Subcutaneous abdominal adipose tissue (tissue), 5 donors: ENCODE results near the gene ST3GAL3.
"Not testable (repeated sequence)": the region's sequence is repeated elsewhere in the genome, so short reads cannot be mapped to it uniquely, and the experiment has no call there.

ENCODE experiments used
- H3K27ac ChIP-seq: one replicate; pipeline ENCODE4 v1.7.0; 2013; ENCODE audit warnings: low read depth, mild to moderate bottlenecking, inconsistent platforms, low read length, moderate library complexity
- H3K27me3 ChIP-seq, 5 donors: one replicate each; pipeline ENCODE4 v1.7.0; 2013; ENCODE audit warnings: low read length in 5 of 5, inconsistent platforms in 1 of 5; ENCODE audit not compliant: control insufficient read depth in 5 of 5, insufficient read depth in 4 of 5
- H3K36me3 ChIP-seq, 5 donors: one replicate each; pipeline ENCODE4 v1.7.0; 2013; ENCODE audit warnings: low read length in 5 of 5; ENCODE audit not compliant: control insufficient read depth in 5 of 5, insufficient read depth in 5 of 5
- H3K4me1 ChIP-seq, 5 donors: one replicate each; pipeline ENCODE4 v1.7.0; 2013; ENCODE audit warnings: low read length in 5 of 5, mild to moderate bottlenecking in 3 of 5, moderate library complexity in 1 of 5; ENCODE audit not compliant: control insufficient read depth in 5 of 5, insufficient read depth in 5 of 5
- H3K4me3 ChIP-seq, 5 donors: one replicate each; pipeline ENCODE4 v1.7.0; 2013; ENCODE audit warnings: low read length in 5 of 5, low read depth in 1 of 5
- H3K9ac ChIP-seq, 5 donors: one replicate each; pipeline ENCODE4 v1.7.0; 2013; ENCODE audit warnings: low read length in 5 of 5, mild to moderate bottlenecking in 4 of 5, moderate library complexity in 3 of 5
- H3K9me3 ChIP-seq, 5 donors: one replicate each; pipeline ENCODE4 v1.7.0; 2013; ENCODE audit warnings: low read length in 5 of 5; ENCODE audit not compliant: control insufficient read depth in 5 of 5
- donor health status: healthy.
- donor health status: healthy.
- donor health status: healthy.
- donor health status: healthy.
- donor health status: healthy.

ST3GAL3 gene

DNA sequence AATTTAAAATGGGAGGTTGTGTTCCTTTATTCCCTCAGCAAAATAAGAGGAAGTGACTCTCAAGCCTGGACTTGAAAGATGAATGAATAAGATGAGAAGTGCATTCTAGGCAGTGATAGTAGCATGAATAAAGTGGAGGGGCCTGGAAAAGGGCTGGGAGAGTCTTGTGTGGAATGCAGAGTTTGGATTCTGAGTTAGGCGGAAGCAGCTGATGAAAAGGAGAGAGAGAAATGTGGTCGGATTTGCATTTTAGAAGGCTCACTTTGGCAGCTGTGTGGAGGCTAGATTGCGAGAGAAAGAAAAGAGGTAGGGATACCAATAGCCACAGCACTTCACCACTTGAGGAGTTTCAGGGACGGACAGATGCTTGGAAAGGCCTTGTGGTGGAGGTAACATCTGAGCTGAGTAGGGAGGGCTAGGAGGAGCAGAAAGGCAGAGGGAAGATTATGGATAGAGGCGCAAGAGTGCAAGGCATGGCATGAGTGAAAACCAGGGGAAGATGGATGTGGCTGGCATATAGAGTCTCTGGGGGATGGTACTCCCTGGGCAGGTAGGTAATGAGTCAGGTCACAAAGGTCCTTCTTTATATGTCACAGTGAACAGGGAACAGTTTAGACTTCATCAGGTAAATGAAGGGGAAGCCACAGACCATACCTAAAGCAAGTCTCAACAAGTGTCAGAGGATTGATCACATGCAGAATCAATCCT, 59.6 kb downstream of the ST3GAL3 start:
- H3K36me3 ChIP-seq, result no peaks in the 10 kb centered on the region
- peaks cover 0 to 16% (median 8%) of the 10 kb centered on the region in 5 donors for H3K4me1 ChIP-seq
- H3K9ac ChIP-seq, result no peak overlapping the region
- no peaks in the 10 kb centered on the region for H3K27me3 ChIP-seq
- no peak overlapping the region for H3K4me3 ChIP-seq
- no peak overlapping the region for H3K27ac ChIP-seq
- H3K9me3 ChIP-seq, result no peaks in the 10 kb centered on the region

DNA sequence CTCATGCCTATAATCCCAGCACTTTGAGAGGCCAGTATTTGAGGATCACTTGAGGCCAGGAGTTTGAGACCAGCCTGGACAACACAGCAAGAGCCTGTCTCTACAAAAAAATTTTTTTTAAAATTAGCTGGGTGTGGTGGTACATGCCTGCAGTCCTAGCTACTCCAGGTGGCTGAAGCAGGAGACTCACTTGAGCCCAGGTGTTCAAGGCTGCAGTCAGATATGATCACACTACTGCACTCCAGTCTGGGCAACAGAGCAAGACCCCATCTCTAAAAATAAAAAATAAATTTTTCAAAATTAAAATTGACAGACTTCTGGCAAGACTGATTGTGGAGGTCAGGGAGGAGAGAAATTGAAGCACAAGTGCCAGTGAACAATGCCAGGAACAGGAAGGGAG, 60.8 kb downstream of the ST3GAL3 start:
- Histone ChIP-seq H3K27ac (no peak overlapping the region), H3K4me3 (no peak overlapping the region), H3K36me3 (no peaks in the 10 kb centered on the region), H3K4me1 (peaks cover 0 to 7% (median 2%) of the 10 kb centered on the region in 5 donors), H3K9ac (no peak overlapping the region), H3K27me3 (no peaks in the 10 kb centered on the region), H3K9me3 (no peaks in the 10 kb centered on the region)

DNA sequence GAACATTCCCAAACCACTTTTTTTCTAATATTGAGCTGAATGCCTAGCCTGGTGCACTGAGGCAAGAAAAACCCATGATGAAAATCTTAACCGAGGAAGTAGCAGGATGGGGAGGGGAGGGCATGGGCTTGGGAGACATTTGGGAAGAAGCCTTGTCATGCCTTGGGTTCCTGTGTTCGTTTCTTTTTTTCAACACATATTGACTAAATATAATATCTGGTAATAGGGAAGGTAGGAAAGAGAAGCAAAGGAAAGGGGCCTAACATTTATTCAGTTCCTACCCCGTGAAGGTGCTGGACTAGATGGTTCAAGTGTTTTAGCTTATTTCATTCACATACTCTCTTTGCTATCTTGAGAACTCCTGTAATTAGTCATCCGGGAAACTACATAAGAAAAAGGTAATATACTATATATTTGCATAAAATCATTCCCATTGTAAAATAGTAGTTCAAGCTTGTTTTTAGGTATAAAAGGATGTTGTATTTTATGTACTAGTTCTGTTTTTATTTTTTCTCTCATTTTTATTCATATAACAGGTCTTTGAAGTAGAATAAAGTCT, 62.1 kb downstream of the ST3GAL3 start:
- H3K9me3 ChIP-seq, result no peaks in the 10 kb centered on the region

DNA sequence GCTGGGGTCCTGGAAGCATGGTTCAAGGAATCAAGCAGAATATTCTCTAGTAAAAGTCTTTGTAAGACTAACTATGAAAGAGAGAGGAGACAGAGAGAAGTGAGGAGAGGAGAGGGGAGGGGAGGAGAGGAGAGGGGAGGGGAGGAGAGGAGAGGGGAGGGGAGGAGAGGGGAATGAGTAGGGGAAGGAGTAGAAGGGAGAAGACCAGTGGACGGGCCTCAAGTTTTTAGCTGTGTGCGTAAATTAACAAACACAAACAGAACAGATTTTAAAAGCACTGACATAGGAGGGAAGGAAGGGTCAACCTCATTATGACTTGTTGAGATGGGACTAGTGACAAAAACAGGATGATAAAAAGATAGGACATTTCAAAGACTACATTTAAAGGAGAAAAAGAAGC, 62.8 kb downstream of the ST3GAL3 start:
- Histone ChIP-seq H3K9ac (no peak overlapping the region), H3K27ac (no peak overlapping the region), H3K4me1 (no peaks in the 10 kb centered on the region), H3K27me3 (no peaks in the 10 kb centered on the region), H3K36me3 (peaks cover 0 to 3% (median 0%) of the 10 kb centered on the region in 5 donors), H3K9me3 (no peaks in the 10 kb centered on the region), H3K4me3 (no peak overlapping the region)

More for the DNA sequence above, 62.1 kb downstream of the ST3GAL3 start:
- Histone ChIP-seq H3K36me3 (no peaks in the 10 kb centered on the region), H3K4me3 (no peak overlapping the region), H3K27ac (no peak overlapping the region), H3K9ac (no peak overlapping the region), H3K27me3 (no peaks in the 10 kb centered on the region), H3K4me1 (no peaks in the 10 kb centered on the region)

DNA sequence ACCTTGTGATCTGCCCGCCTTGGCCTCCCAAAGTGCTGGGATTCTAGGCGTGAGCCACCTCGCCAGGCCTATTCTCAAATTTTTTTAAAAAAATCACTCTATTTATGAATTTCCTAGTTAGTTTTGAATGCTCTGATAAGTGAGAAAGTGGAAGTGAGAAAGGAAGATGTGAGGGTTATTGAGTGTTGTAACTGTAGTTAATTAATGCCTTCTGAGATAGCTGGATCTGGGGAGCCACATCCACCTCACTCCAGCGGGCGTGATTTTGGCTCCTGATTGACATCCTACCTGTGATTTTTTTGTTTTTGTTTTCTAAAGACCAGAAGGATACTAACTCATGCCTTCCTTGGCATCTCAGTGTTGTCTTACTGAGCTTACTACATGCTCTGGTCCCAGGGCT, 65.6 kb downstream of the ST3GAL3 start:
- H3K4me3 ChIP-seq, result no peak overlapping the region
- H3K36me3 ChIP-seq, result peaks cover 0 to 3% (median 0%) of the 10 kb centered on the region in 5 donors
- no peak overlapping the region for H3K27ac ChIP-seq
- peaks cover 0 to 6% (median 0%) of the 10 kb centered on the region in 5 donors for H3K4me1 ChIP-seq
- H3K9me3 ChIP-seq, result no peaks in the 10 kb centered on the region
- no peak overlapping the region for H3K9ac ChIP-seq
- no peaks in the 10 kb centered on the region for H3K27me3 ChIP-seq

DNA sequence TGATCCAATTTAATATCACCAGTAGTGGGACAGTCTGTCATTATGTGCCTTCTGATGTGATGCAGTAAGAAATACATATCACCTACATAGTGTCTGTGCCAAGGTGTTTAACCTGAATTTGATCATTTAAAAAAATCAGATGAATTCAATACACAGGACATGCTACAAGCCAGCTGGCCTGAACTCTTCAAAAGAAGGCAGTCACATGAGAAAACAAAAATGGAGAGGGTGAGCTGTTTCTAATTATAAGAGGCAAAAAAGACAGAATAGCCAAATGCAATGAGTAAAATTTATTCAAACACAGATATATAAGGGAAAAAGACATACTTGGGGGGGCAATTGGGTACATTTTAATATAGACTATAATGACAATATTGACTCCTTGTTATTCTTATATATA, 66.5 kb downstream of the ST3GAL3 start:
- H3K27me3 ChIP-seq, result no peaks in the 10 kb centered on the region
- H3K4me1 ChIP-seq, result peaks cover 0 to 6% (median 0%) of the 10 kb centered on the region in 5 donors
- H3K9ac ChIP-seq, result no peak overlapping the region
- H3K36me3 ChIP-seq, result peaks cover 0 to 3% (median 0%) of the 10 kb centered on the region in 5 donors
- H3K9me3 ChIP-seq, result no peaks in the 10 kb centered on the region
- H3K27ac ChIP-seq, result no peak overlapping the region
- no peak overlapping the region for H3K4me3 ChIP-seq

DNA sequence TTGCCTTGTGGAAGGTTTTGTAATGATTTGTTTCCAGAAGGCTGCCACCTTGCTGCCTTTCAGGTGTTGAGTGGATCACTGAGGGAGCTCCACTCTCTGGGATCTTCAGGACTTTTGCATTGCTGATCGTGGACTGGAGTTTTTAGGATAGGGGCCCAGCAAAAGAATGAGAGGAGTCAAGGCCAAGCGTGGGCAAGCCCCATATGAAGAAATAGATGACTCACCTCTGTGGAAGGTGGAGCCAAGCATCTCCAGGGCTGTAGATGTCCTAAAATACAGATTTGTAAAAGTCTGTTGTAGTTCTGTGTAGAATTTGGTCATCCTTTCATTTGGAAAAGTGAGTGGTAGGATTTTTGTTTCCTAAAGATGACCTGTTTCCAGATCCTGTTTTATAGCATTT, 67.0 kb downstream of the ST3GAL3 start:
- H3K4me1 ChIP-seq, result peaks cover 0 to 6% (median 0%) of the 10 kb centered on the region in 5 donors
- H3K9ac ChIP-seq, result no peak overlapping the region
- no peaks in the 10 kb centered on the region for H3K27me3 ChIP-seq
- H3K36me3 ChIP-seq, result peaks cover 0 to 5% (median 0%) of the 10 kb centered on the region in 5 donors
- no peak overlapping the region for H3K4me3 ChIP-seq
- H3K27ac ChIP-seq, result no peak overlapping the region
- H3K9me3 ChIP-seq, result no peaks in the 10 kb centered on the region

DNA sequence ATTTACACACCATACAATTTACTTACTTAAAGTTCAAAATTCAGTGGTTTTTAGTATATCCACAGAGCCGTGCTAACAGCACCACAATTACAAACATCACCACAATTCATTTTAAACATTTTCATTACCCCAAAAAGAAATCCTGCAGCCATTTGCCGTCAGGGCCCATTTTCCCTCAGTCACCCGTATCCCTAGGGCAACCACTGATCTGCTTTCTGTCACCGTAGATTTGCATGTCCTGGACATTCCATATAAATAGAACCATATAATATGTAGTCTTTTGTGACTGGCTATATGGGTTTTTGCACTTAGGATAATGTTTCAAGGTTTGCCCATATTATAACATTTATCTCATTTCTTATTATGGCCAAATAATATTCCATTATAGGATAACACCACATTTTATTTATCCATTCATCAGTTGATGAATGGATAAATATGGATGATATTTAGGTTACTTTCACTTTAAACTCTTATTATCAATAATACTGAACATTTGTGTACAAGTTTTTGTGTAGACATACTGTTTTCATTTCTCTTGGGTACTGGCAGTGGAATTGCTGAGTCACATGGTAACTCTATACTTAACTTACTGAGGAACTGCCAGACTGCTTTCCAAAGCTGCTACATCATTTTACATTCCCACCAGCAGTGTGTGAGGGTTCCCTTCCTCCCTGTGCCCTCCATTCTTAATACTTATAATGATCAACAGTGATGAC, 68.9 kb downstream of the ST3GAL3 start:
- H3K36me3 ChIP-seq, result peaks cover 0 to 9% (median 0%) of the 10 kb centered on the region in 5 donors
- no peaks in the 10 kb centered on the region for H3K27me3 ChIP-seq
- H3K4me1 ChIP-seq, result peaks cover 0 to 6% (median 0%) of the 10 kb centered on the region in 5 donors
- peaks cover 0 to 4% (median 0%) of the 10 kb centered on the region in 5 donors for H3K9me3 ChIP-seq
- H3K9ac ChIP-seq, result no peak overlapping the region
- H3K4me3 ChIP-seq, result no peak overlapping the region
- no peak overlapping the region for H3K27ac ChIP-seq

DNA sequence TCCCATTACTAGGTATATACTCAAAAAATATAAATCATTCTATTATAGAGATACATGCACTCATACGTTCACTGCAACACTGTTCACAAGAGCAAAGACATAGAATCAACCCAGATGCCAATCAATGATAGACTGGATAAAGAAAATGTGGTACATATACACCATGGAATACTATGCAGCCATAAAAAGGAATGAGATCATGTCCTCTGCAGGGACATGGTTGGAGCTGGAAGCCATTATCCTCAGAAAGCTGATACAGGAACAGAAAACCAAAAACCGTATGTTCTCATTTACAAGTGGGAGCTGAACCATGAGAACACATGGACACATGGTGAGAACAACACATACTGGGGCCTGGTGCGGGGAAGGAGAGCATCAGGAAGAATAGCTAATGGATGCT, 70.6 kb downstream of the ST3GAL3 start:
- not testable (repeated sequence) for H3K9me3 ChIP-seq, H3K4me3 ChIP-seq, H3K9ac ChIP-seq, H3K36me3 ChIP-seq, H3K4me1 ChIP-seq, H3K27ac ChIP-seq, H3K27me3 ChIP-seq

DNA sequence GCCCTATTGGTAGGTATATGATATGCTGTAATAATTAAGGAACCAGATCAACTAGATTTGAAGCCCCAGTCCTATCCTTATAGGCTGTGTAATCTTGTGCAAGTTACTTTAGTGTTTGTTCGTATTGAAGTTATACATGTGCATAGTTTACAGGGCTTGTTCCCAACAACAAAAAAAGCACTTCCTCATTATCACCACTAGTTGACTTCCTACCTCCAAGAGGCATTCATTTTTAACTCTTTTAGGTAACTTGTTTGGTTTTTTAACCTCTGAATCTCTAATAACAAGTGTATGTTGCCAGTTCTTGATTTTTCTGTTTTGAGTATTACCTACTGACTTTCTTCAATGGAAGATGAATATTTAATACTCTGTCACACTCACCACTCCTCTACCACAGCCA, 71.9 kb downstream of the ST3GAL3 start:
- Histone ChIP-seq H3K27me3 (no peaks in the 10 kb centered on the region), H3K36me3 (peaks cover 0 to 9% (median 0%) of the 10 kb centered on the region in 5 donors), H3K4me3 (no peak overlapping the region), H3K4me1 (peaks cover 0 to 7% (median 0%) of the 10 kb centered on the region in 5 donors), H3K9me3 (peaks cover 0 to 4% (median 0%) of the 10 kb centered on the region in 5 donors), H3K9ac (no peak overlapping the region), H3K27ac (no peak overlapping the region)
